ENCODE results near the gene GTF3C5.
"Not testable (repeated sequence)": the region's sequence is repeated elsewhere in the genome, so short reads cannot be mapped to it uniquely, and the experiment has no call there.

Gene GTF3C5

DNA sequence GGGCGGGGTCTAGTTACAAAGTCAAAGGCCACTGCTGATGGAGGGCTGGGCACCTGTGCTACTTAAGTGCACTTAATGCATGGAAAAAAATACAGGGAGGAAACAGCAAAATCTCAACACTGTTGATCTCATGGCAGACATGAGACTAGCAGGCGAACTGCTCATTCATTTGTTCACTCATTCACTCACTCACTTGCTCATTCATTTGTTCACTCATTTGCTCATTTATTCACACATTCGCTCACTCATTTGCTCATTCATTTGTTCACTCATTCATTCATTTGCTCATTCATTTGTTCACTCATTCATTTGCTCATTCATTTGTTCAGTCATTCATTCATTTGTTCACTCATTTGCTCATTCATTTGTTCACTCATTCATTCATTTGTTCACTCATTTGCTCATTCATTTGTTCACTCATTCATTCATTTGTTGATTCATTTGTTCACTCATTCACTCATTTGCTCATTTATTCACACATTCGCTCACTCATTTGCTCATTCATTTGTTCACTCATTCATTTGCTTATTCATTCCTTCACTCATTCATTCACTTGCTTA lies 40.7 kb upstream of the GTF3C5 start:
- not testable (repeated sequence) for H3K27ac Mint-ChIP-seq; H3K9me3 Mint-ChIP-seq; DNase-seq; H3K36me3 Mint-ChIP-seq (ENCODE audit: insufficient read depth); H3K4me1 Mint-ChIP-seq (ENCODE audit: low read depth in 2 of 2); H3K4me3 Mint-ChIP-seq
- peaks cover 62 to 87% of the 10 kb centered on the region in 2 donors for H3K27me3 Mint-ChIP-seq
- peak; percentile 51 for ATAC-seq (replicated peaks)

DNA sequence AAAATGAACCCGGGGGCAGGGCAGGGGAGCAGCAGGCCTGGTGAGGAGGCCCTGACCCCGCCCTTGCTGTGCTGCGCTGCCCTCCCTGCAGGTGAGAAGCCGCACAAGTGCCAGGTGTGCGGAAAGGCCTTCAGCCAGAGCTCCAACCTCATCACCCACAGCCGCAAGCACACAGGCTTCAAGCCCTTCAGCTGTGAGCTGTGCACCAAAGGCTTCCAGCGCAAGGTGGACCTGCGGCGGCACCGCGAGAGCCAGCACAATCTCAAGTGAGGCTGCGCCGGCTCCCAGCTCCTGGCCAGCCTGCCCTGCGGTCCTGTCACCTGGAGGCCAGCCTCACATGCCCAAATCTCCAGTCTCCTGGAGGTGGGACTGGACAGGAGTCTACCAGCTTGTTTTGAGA lies 40.0 kb upstream of the GTF3C5 start:
- H3K27me3 Mint-ChIP-seq, result peaks cover 62 to 88% of the 10 kb centered on the region in 2 donors

DNA sequence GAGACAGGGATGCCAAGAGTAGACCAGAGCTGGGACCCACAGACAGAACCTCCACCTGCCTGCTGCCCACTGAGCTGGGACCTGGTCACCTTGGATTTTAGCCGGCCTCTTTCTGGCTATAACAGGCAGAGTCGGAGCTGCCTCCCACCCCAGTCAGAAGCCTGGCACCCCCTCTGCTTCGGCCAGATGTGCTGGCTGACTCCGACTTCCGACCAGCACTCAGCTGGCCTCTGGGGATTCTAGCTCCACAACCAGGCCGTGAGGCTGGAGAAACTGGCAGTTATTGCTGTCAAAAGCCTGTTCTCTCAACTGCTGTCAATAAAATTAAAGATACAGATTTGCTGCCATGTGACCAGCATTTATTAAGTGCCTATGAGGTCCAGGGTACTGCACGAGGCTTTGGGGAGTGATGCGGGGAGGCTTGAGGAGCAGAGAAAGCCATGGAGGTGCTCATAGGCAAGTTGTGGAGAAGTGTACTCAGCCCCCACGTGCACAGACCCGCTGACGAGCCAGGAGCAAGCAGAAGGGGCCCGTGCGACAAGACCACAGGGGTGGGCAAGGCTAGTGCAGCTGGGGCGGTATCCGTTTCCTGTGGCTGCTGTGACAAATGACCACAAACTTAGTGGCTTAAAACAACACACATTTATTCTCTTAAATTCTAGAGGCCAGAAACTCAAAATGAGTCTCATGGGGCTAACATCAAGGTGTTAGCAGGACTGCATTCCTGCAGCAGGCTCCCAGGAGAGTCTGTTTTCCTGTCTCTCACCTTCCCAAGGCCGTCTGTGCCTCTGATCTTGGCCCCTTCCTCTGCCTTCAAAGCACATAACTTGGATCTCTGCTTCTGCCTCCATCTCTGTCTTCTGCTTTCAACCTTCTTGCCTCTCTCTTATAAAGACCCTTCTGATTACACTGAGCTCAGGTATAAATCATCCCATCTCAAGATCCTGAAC lies 39.2 kb upstream of the GTF3C5 start:
- H3K27me3 Mint-ChIP-seq, result peaks cover 62 to 88% of the 10 kb centered on the region in 2 donors
- H3K27ac Mint-ChIP-seq, result no peak overlapping the region
- H3K4me3 Mint-ChIP-seq, result no peak overlapping the region
- DNase-seq (no peak), ATAC-seq (replicated peaks) (peak; percentile 47)
- no peaks in the 10 kb centered on the region for H3K9me3 Mint-ChIP-seq
- peaks cover 0 to 6% of the 10 kb centered on the region in 2 donors for H3K4me1 Mint-ChIP-seq (ENCODE audit: low read depth in 2 of 2)
- H3K36me3 Mint-ChIP-seq (ENCODE audit: insufficient read depth), result no peaks in the 10 kb centered on the region

More for the DNA sequence above, 40.0 kb upstream of the GTF3C5 start:
- H3K4me3 Mint-ChIP-seq, result no peak overlapping the region
- H3K36me3 Mint-ChIP-seq (ENCODE audit: insufficient read depth), result no peaks in the 10 kb centered on the region
- peaks cover 0 to 6% of the 10 kb centered on the region in 2 donors for H3K4me1 Mint-ChIP-seq (ENCODE audit: low read depth in 2 of 2)
- DNase-seq (no peak), ATAC-seq (replicated peaks) (no peak)
- H3K9me3 Mint-ChIP-seq, result no peaks in the 10 kb centered on the region
- no peak overlapping the region for H3K27ac Mint-ChIP-seq

DNA sequence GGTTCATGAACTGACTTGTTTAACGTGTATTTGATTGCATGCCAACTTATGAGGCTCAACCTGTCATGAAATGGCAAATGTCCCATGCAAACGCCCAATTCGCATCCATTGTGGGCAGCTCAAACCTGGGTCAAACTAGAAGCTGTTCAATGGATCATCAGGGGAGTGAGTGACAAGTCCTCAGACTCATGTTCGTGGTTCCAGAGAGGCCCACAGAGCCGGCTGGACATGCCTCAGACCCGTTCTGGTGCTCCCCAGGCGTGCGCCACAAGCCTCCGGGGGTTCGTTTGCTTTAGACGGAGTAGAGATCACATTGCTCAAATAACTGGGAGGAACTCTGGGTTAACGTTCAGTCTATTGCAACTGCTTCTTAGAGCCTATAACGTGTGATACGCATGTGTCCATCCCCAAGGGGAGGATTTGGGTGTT lies 37.3 kb upstream of the GTF3C5 start:
- Mint-ChIP-seq H3K4me1 (ENCODE audit: low read depth in 2 of 2) (peaks cover 0 to 6% of the 10 kb centered on the region in 2 donors), H3K4me3 (no peak overlapping the region), H3K27ac (no peak overlapping the region), H3K27me3 (peaks cover 56 to 82% of the 10 kb centered on the region in 2 donors), H3K36me3 (ENCODE audit: insufficient read depth) (no peaks in the 10 kb centered on the region), H3K9me3 (no peaks in the 10 kb centered on the region)
- ATAC-seq (replicated peaks) (no peak), DNase-seq (no peak)

DNA sequence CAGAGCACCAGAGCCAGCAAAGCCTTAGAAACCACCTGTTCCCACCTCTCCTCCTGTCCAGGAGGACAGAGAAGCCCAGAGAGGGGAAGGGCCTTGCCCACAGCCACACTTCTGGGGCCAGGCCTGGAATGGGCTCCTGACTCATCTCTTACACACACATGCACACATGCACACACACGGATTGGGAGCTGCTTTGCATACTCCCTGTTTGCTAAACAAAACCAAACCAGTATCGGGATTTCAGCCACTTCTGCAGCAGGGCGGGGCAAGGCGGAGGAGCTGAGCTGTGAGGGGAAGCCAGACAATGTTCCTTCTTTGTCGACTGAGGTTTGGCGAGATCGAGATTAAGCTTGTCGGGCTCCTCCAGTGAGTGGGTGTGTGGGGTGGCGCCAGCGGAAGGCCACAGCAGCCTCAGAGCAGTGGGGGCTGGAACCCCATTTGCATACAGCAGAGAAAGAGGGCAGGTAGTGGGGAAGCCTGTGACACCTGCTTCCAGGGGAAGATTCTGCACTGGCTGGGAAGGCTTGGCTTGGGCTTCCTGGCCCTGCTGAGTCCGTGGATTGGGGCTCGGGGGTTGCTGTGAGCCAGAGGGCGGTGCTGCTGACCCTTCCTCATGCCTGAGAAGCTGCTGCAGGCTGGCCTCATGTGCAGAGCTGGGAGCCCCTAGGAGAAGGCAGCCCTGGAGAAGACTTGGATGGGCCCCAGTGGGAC lies 36.2 kb upstream of the GTF3C5 start:
- peaks cover 2% of the 10 kb centered on the region for H3K36me3 Mint-ChIP-seq (ENCODE audit: insufficient read depth)
- H3K27me3 Mint-ChIP-seq, result peaks cover 59 to 81% of the 10 kb centered on the region in 2 donors
- H3K4me3 Mint-ChIP-seq, result peak overlapping the region in 1 of 2 donors; percentile 30
- DNase-seq (no peak), ATAC-seq (replicated peaks) (no peak)
- peak overlapping the region in 1 of 2 donors; percentile 18 for H3K27ac Mint-ChIP-seq
- H3K4me1 Mint-ChIP-seq (ENCODE audit: low read depth in 2 of 2), result peaks cover 0 to 6% of the 10 kb centered on the region in 2 donors
- no peaks in the 10 kb centered on the region for H3K9me3 Mint-ChIP-seq

DNA sequence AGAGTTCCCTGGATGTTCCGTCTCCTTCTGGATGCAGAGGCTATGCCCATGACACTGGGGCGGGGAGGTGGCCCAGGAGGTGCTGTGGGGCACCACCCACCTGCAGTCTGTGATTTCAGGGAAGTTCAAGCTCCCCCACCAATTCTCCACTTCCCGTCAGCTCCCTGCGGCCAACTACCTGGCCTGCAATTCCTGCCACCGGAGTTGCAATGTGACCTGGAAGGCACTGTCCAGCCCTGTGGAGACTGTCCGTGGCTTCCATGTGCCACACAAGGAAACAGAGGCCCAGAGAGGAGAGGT lies 35.7 kb upstream of the GTF3C5 start:
- peaks cover 2% of the 10 kb centered on the region for H3K36me3 Mint-ChIP-seq (ENCODE audit: insufficient read depth)
- peaks cover 60 to 85% of the 10 kb centered on the region in 2 donors for H3K27me3 Mint-ChIP-seq
- peaks cover 0 to 8% of the 10 kb centered on the region in 2 donors for H3K4me1 Mint-ChIP-seq (ENCODE audit: low read depth in 2 of 2)
- no peak for ATAC-seq (replicated peaks)
- no peaks in the 10 kb centered on the region for H3K9me3 Mint-ChIP-seq
- H3K4me3 Mint-ChIP-seq, result no peak overlapping the region
- no peak for DNase-seq
- H3K27ac Mint-ChIP-seq, result no peak overlapping the region

DNA sequence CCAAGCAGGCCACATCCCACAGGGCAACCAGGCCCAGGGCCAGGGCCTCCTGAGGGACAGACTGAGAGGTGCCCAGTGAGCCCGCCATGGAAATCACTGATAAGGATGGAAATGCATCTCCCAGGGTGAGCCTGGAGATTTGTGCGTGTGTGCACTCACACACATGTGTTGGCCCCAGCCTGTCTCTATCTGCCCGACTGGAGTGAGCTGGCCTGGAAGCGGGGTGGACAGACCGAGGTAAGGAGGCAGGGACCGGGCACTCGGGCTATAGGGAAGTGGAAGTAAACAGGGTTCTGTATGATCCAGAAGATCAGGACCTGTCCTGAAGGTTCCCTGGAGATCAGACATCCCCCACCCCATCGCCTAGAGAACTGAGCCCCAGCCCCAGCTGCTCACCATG lies 34.9 kb upstream of the GTF3C5 start:
- Mint-ChIP-seq H3K9me3 (no peaks in the 10 kb centered on the region), H3K4me1 (ENCODE audit: low read depth in 2 of 2) (peaks cover 0 to 8% of the 10 kb centered on the region in 2 donors), H3K27me3 (peaks cover 63 to 93% of the 10 kb centered on the region in 2 donors), H3K4me3 (no peak overlapping the region), H3K27ac (no peak overlapping the region), H3K36me3 (ENCODE audit: insufficient read depth) (peaks cover 2% of the 10 kb centered on the region)
- ATAC-seq (replicated peaks) (no peak), DNase-seq (no peak)

DNA sequence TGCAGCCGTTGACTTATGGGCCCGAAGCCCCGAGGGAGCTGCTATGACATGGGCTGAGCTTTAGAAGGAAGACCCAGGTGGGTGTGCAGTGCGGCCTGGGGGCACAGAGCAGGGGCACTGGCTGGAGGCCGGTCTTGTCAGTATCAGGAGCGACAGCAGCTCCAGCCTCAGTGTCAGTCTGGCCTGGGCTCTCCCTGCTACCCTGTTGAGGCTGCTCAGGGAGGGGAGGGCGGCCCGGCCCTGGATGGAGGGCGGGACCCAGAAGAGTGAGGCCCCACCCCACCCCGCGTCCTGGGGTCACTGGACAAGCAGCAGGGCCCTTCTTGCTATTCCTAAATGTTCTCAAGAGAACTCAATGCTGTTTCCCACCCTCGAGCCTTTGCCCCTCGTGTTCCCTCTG lies 34.3 kb upstream of the GTF3C5 start:
- peaks cover 0 to 8% of the 10 kb centered on the region in 2 donors for H3K4me1 Mint-ChIP-seq (ENCODE audit: low read depth in 2 of 2)
- H3K9me3 Mint-ChIP-seq, result no peaks in the 10 kb centered on the region
- H3K27me3 Mint-ChIP-seq, result peaks cover 65 to 91% of the 10 kb centered on the region in 2 donors
- DNase-seq (no peak), ATAC-seq (replicated peaks) (no peak)
- H3K36me3 Mint-ChIP-seq (ENCODE audit: insufficient read depth), result peaks cover 2% of the 10 kb centered on the region
- H3K4me3 Mint-ChIP-seq, result no peak overlapping the region
- H3K27ac Mint-ChIP-seq, result no peak overlapping the region

DNA sequence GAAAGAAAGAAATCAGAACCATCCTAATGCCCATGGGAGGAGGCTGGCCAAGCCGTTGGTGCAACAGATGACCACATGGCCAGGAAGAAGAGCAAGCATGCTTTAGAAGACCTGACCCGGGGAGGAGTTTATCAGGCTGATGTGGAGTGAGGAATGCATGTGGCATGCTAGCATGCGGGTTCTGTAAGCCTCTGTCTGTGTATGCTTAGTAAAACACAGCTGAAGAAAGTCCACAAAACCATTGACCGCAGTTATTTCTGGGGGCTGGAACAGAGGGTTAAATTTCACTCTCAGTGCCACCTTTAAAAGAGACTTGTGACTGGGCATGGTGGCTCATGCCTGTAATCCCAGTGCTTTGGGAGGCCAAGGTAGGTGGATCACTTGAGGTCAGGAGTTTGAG lies 33.2 kb upstream of the GTF3C5 start:
- Mint-ChIP-seq H3K27me3 (peaks cover 67 to 89% of the 10 kb centered on the region in 2 donors), H3K36me3 (ENCODE audit: insufficient read depth) (peaks cover 2% of the 10 kb centered on the region), H3K27ac (no peak overlapping the region), H3K4me1 (ENCODE audit: low read depth in 2 of 2) (peaks cover 0 to 8% of the 10 kb centered on the region in 2 donors), H3K9me3 (no peaks in the 10 kb centered on the region), H3K4me3 (no peak overlapping the region)
- DNase-seq (no peak), ATAC-seq (replicated peaks) (no peak)

DNA sequence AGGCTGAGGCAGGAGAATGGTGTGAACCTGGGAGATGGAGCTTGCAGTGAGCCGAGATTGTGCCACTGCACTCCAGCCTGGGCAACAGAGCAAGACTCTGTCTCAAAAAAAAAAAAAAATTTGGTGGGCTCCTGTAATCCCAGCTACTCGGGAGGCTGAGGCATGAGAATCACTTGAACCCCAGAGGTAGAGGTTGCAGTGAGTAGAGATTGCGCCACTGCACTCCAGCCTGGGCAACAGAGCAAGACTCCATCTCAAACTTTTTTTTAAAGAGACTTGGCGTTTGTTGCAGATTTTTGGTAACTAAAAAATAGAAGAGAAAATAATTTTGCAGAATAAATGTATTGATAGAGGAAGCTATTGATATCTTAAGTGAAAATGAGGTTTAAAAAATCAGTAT lies 32.6 kb upstream of the GTF3C5 start:
- not testable (repeated sequence) for ATAC-seq (replicated peaks); H3K9me3 Mint-ChIP-seq; H3K4me1 Mint-ChIP-seq (ENCODE audit: low read depth in 2 of 2); H3K4me3 Mint-ChIP-seq; DNase-seq; H3K27ac Mint-ChIP-seq; H3K36me3 Mint-ChIP-seq (ENCODE audit: insufficient read depth)
- H3K27me3 Mint-ChIP-seq, result peaks cover 67 to 89% of the 10 kb centered on the region in 2 donors

DNA sequence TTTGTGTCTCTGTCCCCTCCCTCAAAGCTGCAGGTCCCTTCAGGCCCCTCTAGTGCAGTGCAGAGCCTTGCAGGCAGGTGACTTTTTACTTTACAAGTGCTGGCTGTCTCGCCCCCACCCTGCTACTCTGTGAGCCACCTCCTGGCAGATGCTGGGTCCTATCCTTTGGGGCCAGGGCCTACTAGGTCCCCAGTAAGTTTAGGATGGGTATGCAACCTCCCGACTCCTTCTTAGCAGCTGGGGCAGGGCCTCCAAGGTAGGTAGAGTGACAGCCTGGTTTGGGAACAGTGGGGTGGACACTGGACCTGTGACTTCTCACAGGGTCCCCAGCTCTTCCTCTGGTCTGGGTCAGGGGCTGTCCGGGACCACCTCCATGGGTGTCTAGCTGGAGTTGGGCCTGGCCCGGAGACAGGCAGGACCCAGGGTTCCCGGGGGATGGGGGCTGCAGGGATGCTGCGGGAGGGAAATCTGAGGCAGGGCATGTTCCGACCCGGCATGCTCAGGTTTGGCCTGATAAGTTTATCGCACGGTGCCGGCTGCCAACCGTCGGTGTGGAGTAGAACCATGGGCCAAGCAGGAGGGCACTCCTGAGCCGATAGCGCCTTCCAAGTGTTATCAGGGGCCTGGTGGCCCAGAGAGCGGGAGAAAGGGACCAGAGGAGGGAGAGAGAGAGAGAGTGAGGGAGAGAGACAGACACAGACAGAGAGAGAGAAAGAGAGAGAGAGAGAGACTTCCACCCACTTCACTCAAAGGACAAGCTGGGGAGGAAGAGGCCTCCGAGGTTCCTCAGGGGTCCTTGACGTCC lies 31.8 kb upstream of the GTF3C5 start:
- no peak for ATAC-seq (replicated peaks)
- H3K9me3 Mint-ChIP-seq, result no peaks in the 10 kb centered on the region
- H3K36me3 Mint-ChIP-seq (ENCODE audit: insufficient read depth), result peaks cover 2% of the 10 kb centered on the region
- peaks cover 68 to 89% of the 10 kb centered on the region in 2 donors for H3K27me3 Mint-ChIP-seq
- H3K4me3 Mint-ChIP-seq, result no peak overlapping the region
- peaks cover 0 to 8% of the 10 kb centered on the region in 2 donors for H3K4me1 Mint-ChIP-seq (ENCODE audit: low read depth in 2 of 2)
- DNase-seq, result no peak
- H3K27ac Mint-ChIP-seq, result no peak overlapping the region

DNA sequence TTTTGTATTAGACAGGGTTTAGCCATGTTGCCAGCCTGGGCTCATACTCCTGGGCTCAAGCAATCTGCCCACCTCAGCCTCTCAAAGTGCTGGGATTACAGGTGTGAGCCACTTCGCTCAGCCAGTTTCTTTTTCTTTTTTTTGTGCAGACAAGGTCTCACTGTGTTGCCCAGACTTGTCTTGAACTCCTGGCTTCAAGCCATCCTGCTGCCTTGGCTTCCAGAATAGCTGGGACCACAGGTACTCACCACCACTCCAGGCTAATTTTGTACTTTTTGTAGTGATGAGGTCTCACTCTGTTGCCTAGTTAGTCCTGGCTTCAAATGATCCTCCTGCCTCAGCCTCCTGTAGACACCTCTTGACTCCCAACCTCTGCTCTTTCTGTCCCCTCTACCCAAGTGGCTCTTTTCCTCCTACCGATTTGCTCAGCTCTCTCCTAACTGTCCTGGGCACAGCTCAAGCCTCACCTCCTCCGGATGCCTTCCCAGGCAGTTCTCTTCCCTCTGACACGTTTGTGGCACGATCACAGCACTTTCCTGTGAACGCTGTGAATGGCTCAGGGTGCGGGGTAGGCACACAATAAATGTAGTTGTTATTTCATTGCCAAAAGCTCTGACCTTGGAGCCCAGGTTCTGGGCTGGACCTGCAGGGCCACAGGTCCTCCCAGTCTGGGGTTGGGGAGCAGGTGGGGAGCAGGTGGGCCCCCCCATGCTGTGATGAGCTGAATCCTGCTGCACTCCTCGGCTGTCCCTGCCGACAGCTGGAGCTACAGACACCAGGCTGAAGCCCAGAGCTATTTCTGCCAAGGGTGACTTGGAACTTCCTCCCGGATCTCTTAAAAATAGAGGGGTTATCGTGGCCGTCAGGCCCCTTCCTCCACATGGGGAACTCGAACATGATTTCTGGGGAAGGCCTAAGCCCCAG lies 28.4 kb upstream of the GTF3C5 start:
- Mint-ChIP-seq H3K4me1 (ENCODE audit: low read depth in 2 of 2) (peaks cover 0 to 2% of the 10 kb centered on the region in 2 donors), H3K4me3 (no peak overlapping the region), H3K27ac (no peak overlapping the region), H3K9me3 (no peaks in the 10 kb centered on the region), H3K27me3 (peaks cover 67 to 89% of the 10 kb centered on the region in 2 donors), H3K36me3 (ENCODE audit: insufficient read depth) (peaks cover 2% of the 10 kb centered on the region)
- DNase-seq (no peak), ATAC-seq (replicated peaks) (no peak)
